ENCODE results near the gene RASA3. TPM values are rescaled to one million over a fixed set of nuclear protein-coding genes. Genes with fewer than 3 reads are reported as not detected.
"Not testable (repeated sequence)": the region's sequence is repeated elsewhere in the genome, so short reads cannot be mapped to it uniquely, and the experiment has no call there.

Gene RASA3
- total RNA-seq, result 83.6 and 84.2 TPM in 2 replicates

GRCh38 chr13:114132419-114133121, at the start of gene RASA3:
TSS of gene RASA3 (minus strand) at chr13:114132623. CDS start at chr13:114132489, 134 bp downstream.
- intact Hi-C loops (cut with micrococcal nuclease), result no loop called here

- intact Hi-C loops (cut with micrococcal nuclease), result no loop called here
These were observed 46.8 kb upstream of the RASA3 start, which contains the start of gene CFAP97D2 for GRCh38 chr13:114179087-114179658. TSS of gene CFAP97D2 (plus strand) at chr13:114179257. CDS start at chr13:114179331, 74 bp downstream.

- intact Hi-C loops (cut with micrococcal nuclease), result no loop called here
These were observed 45.0 kb upstream of the RASA3 start for GRCh38 chr13:114177245-114178010.

GRCh38 chr13:114176359-114176902, 44.0 kb upstream of the RASA3 start:
- intact Hi-C loops (cut with micrococcal nuclease), result not testable (repeated sequence)

- intact Hi-C loops (cut with micrococcal nuclease), result no loop called here
These were observed 42.1 kb upstream of the RASA3 start for GRCh38 chr13:114174529-114174961.

- intact Hi-C loops (cut with micrococcal nuclease), result no loop called here
These were observed 41.3 kb upstream of the RASA3 start for GRCh38 chr13:114173745-114174144.

GRCh38 chr13:114173272-114173671, 40.8 kb upstream of the RASA3 start:
- intact Hi-C loops (cut with micrococcal nuclease), result no loop called here

GRCh38 chr13:114167885-114168284, 35.5 kb upstream of the RASA3 start:
- intact Hi-C loops (cut with micrococcal nuclease), result no loop called here

- intact Hi-C loops (cut with micrococcal nuclease), result no loop called here
These were observed 35.0 kb upstream of the RASA3 start for GRCh38 chr13:114167426-114167825.

- intact Hi-C loops (cut with micrococcal nuclease), result no loop called here
These were observed 34.1 kb upstream of the RASA3 start for GRCh38 chr13:114166381-114167131.

- intact Hi-C loops (cut with micrococcal nuclease), result no loop called here
These were observed 32.4 kb upstream of the RASA3 start for GRCh38 chr13:114164681-114165429.

GRCh38 chr13:114164053-114164452, 31.6 kb upstream of the RASA3 start:
- intact Hi-C loops (cut with micrococcal nuclease), result no loop called here

GRCh38 chr13:114162533-114162922, 30.1 kb upstream of the RASA3 start:
- intact Hi-C loops (cut with micrococcal nuclease), result no loop called here

- intact Hi-C loops (cut with micrococcal nuclease), result no loop called here
These were observed 29.5 kb upstream of the RASA3 start for GRCh38 chr13:114161644-114162532.

GRCh38 chr13:114161028-114161556, 28.7 kb upstream of the RASA3 start:
- intact Hi-C loops (cut with micrococcal nuclease), result no loop called here

GRCh38 chr13:114158869-114159666, 26.6 kb upstream of the RASA3 start:
- intact Hi-C loops (cut with micrococcal nuclease), result not testable (repeated sequence)

- intact Hi-C loops (cut with micrococcal nuclease), result no loop called here
These were observed 25.6 kb upstream of the RASA3 start for GRCh38 chr13:114157869-114158495.

Measured in T-helper 2 cell treated with Interferon-gamma antibody and Interleukin-4, amounts not matched to agents 100 ng/mL and 5 ng/mL, for 36 hours (primary cell).